Measurements from ENCODE around the gene RFX1.
"Not testable (repeated sequence)": the region's sequence is repeated elsewhere in the genome, so short reads cannot be mapped to it uniquely, and the experiment has no call there.

The RFX1 gene

GRCh38 chr19:14006085-14006765 lies at the start of gene RFX1:
Gene RFX1 (minus strand): TSS chr19:14006320. CDS start chr19:13993843, 12,477 bp downstream.
- peak; percentile 98 for DNase-seq

- DNase-seq, result no peak
These were observed 49.3 kb upstream of the RFX1 start for GRCh38 chr19:14055396-14055795.

- no peak for DNase-seq
These were observed 48.6 kb upstream of the RFX1 start for GRCh38 chr19:14054721-14055120.

- no peak for DNase-seq
These were observed 48.0 kb upstream of the RFX1 start for GRCh38 chr19:14054099-14054498.

GRCh38 chr19:14053500-14053899 lies 47.4 kb upstream of the RFX1 start:
- no peak for DNase-seq

GRCh38 chr19:14053032-14053431 lies 46.9 kb upstream of the RFX1 start:
- DNase-seq, result no peak

GRCh38 chr19:14052470-14052869 lies 46.4 kb upstream of the RFX1 start:
- DNase-seq, result no peak

GRCh38 chr19:14051980-14052379 lies 45.9 kb upstream of the RFX1 start:
- no peak for DNase-seq

- not testable (repeated sequence) for DNase-seq
These were observed 44.8 kb upstream of the RFX1 start for GRCh38 chr19:14050961-14051360.

GRCh38 chr19:14050512-14050911 lies 44.4 kb upstream of the RFX1 start:
- no peak for DNase-seq

- DNase-seq, result no peak
These were observed 42.5 kb upstream of the RFX1 start for GRCh38 chr19:14048443-14049153.

GRCh38 chr19:14047866-14048265 lies 41.7 kb upstream of the RFX1 start:
- DNase-seq, result not testable (repeated sequence)

GRCh38 chr19:14042659-14043608 lies 36.8 kb upstream of the RFX1 start:
- peak; percentile 14 for DNase-seq

GRCh38 chr19:14039181-14039580 lies 33.1 kb upstream of the RFX1 start:
- DNase-seq, result no peak

GRCh38 chr19:14035706-14036105 lies 29.6 kb upstream of the RFX1 start:
- no peak for DNase-seq

- not testable (repeated sequence) for DNase-seq
These were observed 29.0 kb upstream of the RFX1 start for GRCh38 chr19:14035159-14035558.

GRCh38 chr19:14033946-14034345 lies 27.8 kb upstream of the RFX1 start:
- DNase-seq, result no peak

GRCh38 chr19:14031719-14032480 lies 25.8 kb upstream of the RFX1 start, which contains the start of gene IL27RA:
Gene IL27RA (plus strand): TSS chr19:14031762. CDS start chr19:14031873, 111 bp downstream.
- DNase-seq, result peak; percentile 21

GRCh38 chr19:14030997-14031718 lies 25.0 kb upstream of the RFX1 start:
- no peak for DNase-seq

- DNase-seq, result no peak
These were observed 22.8 kb upstream of the RFX1 start for GRCh38 chr19:14028901-14029300.

- no peak for DNase-seq
These were observed 21.8 kb upstream of the RFX1 start, which contains the start of gene RLN3 for GRCh38 chr19:14027856-14028450. Gene RLN3 (plus strand): TSS chr19:14028148. CDS start chr19:14028205, 57 bp downstream.
